Renal cortex interstitium (tissue), 11 donors: ENCODE measurements around the gene RPS19BP1. TPM values are rescaled to one million over a fixed set of nuclear protein-coding genes. Genes with fewer than 3 reads are reported as not detected.

ENCODE experiments used
- DNase-seq, 11 donors: peaks; one replicate each; pipeline ENCODE4 v3.0.0-alpha.2; 2013; ENCODE audit warnings: low read depth in 9 of 11, low spot score in 4 of 11; ENCODE audit errors: extremely low read depth in 1 of 11
- polyA plus RNA-seq, 3 donors: library from polyadenylated mRNA; unstranded; fragments of 120-200 nt; gene quantifications; one replicate each; pipeline ENCODE4 v1.2.1, GENCODE V29; 2013; ENCODE audit not compliant: insufficient read length in 3 of 3

RPS19BP1 gene
- polyA plus RNA-seq, 3 donors = 41.3 to 58.4 (median 52.9) TPM

GRCh38 chr22:39567135-39567946, 34.8 kb upstream of the RPS19BP1 start:
- DNase-seq = no peak

- DNase-seq = no peak
Measured at GRCh38 chr22:39565414-39565944, 32.9 kb upstream of the RPS19BP1 start.

GRCh38 chr22:39563571-39564428, 31.3 kb upstream of the RPS19BP1 start:
- DNase-seq = no peak

GRCh38 chr22:39562839-39563489, 30.4 kb upstream of the RPS19BP1 start:
- DNase-seq = no peak

- DNase-seq = no peak
Measured at GRCh38 chr22:39560127-39560526, 27.6 kb upstream of the RPS19BP1 start.

GRCh38 chr22:39559456-39560105, 27.0 kb upstream of the RPS19BP1 start:
- no peak for DNase-seq

GRCh38 chr22:39558950-39559349, 26.4 kb upstream of the RPS19BP1 start:
- DNase-seq = no peak

GRCh38 chr22:39558254-39558727, 25.7 kb upstream of the RPS19BP1 start:
- DNase-seq = no peak

- DNase-seq = no peak
Measured at GRCh38 chr22:39556970-39557841, 24.7 kb upstream of the RPS19BP1 start.

GRCh38 chr22:39554151-39554550, 21.6 kb upstream of the RPS19BP1 start:
- no peak for DNase-seq

- DNase-seq = no peak
Measured at GRCh38 chr22:39553429-39553828, 20.9 kb upstream of the RPS19BP1 start.

- no peak for DNase-seq
Measured at GRCh38 chr22:39547587-39547947, 15.0 kb upstream of the RPS19BP1 start.

GRCh38 chr22:39546889-39547586, 14.5 kb upstream of the RPS19BP1 start:
- no peak for DNase-seq

- DNase-seq = peak in 6 of 11 donors; percentile 52 to 71 (median 62)
Measured at GRCh38 chr22:39545386-39546365, 13.1 kb upstream of the RPS19BP1 start.

- no peak for DNase-seq
Measured at GRCh38 chr22:39543095-39543494, 10.5 kb upstream of the RPS19BP1 start.

GRCh38 chr22:39537975-39538374, 5.4 kb upstream of the RPS19BP1 start:
- no peak for DNase-seq
